DMS153 (cell line): ENCODE data around the gene SBNO2.

Experiments used
- DNase-seq: peaks from one replicate; lab custom pipeline; 2025; lab: John Stamatoyannopoulos, UW

SBNO2 gene, protein sequence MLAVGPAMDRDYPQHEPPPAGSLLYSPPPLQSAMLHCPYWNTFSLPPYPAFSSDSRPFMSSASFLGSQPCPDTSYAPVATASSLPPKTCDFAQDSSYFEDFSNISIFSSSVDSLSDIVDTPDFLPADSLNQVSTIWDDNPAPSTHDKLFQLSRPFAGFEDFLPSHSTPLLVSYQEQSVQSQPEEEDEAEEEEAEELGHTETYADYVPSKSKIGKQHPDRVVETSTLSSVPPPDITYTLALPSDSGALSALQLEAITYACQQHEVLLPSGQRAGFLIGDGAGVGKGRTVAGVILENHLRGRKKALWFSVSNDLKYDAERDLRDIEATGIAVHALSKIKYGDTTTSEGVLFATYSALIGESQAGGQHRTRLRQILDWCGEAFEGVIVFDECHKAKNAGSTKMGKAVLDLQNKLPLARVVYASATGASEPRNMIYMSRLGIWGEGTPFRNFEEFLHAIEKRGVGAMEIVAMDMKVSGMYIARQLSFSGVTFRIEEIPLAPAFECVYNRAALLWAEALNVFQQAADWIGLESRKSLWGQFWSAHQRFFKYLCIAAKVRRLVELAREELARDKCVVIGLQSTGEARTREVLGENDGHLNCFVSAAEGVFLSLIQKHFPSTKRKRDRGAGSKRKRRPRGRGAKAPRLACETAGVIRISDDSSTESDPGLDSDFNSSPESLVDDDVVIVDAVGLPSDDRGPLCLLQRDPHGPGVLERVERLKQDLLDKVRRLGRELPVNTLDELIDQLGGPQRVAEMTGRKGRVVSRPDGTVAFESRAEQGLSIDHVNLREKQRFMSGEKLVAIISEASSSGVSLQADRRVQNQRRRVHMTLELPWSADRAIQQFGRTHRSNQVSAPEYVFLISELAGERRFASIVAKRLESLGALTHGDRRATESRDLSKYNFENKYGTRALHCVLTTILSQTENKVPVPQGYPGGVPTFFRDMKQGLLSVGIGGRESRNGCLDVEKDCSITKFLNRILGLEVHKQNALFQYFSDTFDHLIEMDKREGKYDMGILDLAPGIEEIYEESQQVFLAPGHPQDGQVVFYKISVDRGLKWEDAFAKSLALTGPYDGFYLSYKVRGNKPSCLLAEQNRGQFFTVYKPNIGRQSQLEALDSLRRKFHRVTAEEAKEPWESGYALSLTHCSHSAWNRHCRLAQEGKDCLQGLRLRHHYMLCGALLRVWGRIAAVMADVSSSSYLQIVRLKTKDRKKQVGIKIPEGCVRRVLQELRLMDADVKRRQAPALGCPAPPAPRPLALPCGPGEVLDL (N-terminal part only)

DNA sequence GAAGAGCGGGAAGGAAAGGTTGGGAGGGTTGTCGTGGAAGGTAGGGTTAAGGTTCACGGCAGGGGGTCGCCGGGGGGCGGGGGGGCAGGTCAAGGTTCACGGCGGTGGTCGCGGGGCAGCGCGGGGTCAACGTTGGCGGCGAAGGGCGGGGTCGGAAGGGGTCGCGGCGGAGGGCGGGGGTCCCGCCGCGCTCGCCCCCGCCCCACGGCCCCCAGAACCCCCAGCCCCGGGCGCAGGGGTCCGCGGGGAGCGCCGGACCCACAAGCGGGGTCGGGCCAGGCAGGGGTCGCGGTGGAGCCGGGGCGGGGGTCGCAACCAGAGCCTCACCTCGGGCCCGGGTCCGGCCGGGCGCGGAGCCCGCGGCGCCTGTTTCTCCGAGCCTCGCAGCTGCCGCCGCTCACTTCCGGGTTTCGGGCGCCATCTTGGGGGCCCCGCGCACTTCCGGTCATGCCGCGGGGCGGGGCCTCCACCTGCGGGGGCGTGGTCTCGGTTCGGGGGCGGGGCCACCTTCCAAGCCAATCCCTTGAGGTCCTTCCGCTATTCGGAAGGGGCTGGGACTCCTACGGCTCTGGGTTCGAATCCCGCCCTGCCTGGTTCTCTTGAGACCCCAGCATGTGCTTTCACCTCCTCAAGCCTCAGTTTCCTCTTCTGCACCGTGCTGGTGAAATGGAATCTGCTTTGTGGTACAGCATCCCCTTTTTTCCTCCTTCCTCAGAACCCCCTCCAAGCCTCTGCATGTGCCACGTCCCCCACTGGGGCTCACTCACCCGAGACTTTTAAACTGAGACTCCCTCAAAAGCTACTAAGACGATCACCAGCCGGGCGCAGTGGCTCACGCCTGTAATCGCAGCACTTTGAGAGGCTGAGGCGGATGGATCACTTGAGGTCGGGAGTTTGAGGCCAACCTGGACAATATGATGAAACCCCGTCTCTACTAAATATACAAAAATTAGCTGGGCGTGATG is at the start of gene SBNO2:
Gene SBNO2, minus strand, starts transcription at position 424 of the 965 bp plus-strand sequence. CDS start 19,992 bp downstream, outside the sequence.
- DNase-seq = peak; percentile 34

DNA sequence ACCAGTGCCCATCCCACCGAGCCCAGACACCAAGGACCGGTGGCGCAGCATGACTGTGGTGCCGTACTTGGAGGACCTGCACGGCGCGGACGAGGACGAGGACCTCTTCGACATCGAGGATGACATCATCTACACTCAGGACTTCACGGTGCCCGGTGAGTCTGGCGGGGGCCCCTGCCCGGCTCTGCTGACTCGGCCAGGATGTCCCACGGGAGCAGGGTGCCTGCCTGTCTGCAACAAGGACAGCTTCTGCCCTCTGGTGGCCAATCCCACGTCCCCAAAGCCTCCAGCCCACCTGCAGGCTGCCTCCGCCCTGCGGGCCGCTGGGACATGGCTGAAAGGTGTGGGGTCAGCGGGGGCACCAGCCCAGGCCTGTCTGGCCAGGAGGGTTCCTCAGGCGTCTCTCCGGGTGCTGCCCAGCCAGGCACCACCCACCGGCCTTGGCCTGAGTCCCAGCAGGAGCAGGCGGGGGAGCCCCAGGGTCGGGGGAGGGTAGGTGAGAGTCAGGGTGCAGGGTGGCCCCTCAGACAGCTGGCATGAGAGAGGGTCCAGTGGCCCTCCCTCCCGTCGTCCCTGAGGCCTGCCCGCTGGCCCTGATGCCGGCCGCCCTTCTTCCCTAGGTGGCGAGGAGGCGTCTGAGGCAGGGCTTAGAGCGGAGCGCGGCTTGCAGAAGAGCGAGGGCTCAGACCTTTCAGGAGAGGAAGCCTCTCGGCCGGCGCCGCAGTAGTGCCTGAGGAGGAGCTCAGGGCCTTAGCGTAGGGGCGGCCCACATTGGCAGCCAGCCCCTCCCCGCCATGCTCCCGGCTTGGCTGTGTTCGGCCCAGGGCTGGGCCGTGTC is 49.2 kb upstream of the SBNO2 start:
- no peak for DNase-seq

DNA sequence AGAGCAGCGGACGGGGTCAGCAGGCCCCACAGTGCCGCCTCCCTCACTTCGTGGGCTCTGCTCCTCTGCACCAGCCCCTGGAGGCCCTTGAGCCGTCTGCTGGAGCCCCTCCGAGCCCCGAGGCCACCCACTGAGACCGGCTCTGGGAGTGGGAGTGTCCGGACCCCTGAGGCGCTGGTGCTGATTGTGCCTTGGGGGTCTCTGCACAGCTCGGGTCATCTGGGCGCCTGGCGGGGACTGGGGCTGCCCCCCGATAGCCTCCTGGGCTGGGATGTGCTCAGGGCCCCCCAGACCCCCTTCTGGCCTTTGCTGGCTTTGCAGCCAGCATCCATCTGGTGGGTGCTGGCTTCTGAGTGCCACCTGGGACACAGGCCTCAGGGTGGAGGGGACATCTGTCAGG is 48.3 kb upstream of the SBNO2 start:
- no peak for DNase-seq

DNA sequence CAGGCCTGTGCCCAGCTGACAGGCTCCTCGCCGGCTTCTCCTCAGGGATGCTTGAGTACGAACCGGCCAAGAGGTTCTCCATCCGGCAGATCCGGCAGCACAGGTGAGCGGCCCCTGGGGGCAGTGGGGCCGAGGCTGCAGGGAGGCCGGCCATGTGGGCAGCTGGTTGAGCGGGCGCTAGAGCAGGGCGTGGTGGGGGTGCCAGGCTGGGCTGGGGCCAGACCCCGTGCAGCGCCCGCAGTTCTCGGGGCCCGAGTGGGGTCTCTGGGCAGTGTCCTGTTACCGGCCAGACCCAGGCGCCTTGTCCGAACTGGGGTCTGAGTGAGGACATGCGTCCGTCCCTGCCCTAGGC is 47.8 kb upstream of the SBNO2 start:
- DNase-seq = no peak

DNA sequence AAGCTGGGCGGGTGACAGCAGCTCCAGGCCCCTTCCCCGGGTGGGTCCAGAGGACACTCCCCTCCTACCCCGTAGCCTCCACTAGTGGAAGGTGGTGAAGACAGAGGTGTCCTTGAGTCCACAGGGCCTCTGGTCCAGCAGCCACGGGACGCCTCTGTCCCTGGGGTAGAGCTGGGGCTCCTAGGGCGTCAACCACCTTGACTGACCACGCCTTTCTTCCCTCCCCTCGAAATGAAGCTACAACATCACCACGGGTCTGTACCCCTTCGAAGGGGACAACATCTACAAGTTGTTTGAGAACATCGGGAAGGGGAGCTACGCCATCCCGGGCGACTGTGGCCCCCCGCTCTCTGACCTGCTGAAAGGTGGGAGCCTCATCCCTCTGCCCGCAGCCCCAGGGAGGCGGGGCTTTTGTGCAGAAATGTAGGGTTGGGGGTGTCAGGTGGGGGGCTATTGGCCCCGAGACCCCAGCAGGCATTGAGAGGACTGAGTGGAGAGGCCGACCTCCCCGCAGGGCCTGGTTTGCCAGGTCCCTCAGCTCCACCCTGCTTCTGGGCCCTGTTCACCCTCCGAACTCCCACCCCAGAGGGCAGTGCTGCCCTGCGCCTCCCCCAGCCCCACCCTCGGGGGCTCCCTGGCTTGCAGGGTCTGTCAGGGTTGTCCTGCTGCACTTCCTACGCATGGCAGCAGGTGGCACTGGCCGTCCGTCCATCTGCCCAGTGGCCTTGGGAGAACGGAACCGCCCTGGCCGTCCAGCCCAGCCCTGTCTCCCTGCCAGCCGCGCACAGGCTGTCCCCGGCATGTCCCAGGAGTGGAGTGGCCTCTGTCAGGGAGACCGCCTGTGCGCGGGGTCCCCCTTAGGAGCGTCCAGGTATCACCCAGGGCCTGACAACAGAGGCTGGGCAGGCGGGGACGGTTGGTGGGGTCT is 47.2 kb upstream of the SBNO2 start:
- no peak for DNase-seq

DNA sequence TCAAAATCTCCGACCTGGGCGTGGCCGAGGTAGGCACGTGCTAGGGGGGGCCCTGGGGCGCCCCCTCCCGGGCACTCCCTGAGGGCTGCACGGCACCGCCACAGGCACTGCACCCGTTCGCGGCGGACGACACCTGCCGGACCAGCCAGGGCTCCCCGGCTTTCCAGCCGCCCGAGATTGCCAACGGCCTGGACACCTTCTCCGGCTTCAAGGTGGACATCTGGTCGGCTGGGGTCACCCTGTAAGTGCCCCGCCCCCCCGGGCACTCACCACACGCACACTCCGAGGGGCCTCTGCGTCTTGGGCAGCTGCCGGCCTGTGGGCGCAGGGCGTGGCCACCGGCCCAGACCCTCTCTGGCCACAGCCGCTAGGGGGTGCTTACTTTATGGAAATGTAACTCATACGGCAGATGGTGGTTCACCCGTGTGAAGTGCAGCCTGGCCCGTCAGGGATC is 46.4 kb upstream of the SBNO2 start:
- DNase-seq = no peak

DNA sequence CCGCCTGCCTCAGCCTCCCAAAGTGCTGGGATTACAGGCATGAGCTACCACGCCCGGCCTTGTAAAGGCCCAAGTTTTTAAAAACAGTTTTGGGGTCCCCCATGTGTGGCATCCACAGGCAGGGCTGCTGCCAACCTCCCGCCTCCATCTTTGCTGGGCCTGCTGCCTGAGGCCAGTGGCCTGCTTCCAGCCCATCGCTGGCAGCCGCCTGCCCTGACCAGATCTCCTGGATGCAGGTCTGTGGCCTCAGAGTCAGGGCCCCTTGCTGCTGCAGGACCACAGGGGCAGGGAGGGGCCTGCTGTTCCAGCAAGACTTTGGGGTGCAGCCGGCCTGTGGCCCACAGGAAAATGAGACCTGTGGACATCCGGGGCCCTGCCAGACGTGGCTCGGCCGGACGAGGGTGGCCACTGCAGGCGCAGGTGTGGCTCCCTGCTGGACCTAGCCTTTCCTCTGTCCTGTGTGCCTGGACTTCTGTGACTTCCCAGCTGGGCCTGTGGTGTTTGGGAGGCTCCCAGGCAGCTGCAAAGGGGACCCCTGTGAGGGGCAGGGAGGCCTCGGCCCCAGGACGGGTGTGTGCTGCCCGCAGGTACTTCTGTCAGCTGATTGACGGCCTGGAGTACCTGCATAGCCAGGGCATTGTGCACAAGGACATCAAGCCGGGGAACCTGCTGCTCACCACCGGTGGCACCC is 45.9 kb upstream of the SBNO2 start:
- no peak for DNase-seq

DNA sequence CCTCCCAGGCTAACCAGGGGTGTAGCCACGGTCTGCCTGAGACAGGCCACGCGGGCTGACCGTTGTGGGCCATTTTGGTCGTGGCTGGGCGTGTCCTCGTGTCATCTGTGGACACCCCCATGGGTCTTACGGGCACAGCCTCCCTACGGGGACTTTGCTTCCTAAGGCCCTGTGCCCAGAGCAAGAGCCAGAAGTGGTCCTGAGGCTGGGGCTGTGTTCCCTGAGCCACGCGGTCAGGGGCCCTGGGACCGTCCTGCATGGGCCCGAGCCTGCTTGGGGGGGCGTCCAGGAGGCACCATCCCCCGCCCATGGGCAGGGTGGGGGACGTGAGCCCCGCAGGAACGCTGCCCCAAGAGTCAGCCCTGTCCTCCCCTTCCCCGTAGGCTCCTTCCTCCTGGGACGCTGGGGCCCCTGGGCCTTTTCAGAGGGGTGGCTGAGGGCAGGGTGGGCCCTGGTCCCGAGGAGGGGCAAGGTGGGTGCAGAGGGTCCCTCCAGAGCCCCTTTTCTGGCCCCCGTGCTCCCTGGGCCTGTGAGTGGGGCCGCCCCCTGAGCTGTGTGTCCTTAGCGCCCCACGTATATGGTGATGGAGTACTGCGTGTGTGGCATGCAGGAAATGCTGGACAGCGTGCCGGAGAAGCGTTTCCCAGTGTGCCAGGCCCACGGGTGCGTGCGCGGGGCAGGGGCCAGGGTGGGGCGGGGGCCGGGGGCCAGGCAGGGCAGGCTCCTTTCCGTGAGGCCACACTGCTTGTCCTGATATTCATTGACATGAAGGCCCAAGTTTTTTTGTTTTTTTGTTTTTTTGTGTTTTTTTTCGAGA is 44.9 kb upstream of the SBNO2 start:
- DNase-seq = no peak

DNA sequence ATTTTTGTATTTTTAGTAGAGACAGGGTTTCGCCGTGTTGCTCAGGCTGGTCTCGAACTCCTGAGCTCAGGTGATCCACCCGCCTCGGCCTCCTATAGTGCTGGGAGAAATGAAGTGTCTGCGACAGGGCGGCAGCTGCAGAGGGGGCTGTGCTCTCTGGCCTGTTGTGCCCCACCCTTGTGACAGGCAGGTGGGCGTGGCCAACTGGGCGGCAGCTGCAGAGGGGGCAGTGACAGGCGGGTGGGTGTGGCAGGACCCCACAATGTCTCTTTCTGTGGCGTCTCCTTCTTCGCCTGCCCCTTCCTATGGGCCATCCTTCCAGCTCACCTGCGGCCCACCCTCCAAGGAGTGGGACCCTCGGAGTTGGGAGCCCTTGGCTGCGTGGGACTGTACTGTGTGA is 43.3 kb upstream of the SBNO2 start:
- DNase-seq = no peak

DNA sequence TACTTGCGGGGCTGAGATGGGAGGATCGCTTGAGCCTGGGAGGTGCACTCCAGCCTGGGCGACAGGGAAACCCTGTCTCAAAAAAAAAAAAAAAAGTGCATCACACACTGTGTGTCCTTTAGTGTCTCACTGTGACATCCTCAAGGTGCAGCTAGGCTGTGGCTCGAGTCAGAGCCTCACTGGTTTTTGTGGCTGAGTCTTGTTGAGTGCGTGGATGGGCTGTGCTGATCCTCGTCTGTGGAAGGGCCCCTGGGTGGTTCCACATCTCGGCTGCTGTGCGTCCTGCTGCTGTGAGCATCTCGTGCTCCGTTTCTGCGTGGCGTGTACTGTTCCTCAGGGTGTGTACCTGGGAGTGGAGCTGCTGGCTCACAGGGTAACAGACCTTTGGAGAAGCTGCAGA is 42.7 kb upstream of the SBNO2 start:
- DNase-seq = no peak

DNA sequence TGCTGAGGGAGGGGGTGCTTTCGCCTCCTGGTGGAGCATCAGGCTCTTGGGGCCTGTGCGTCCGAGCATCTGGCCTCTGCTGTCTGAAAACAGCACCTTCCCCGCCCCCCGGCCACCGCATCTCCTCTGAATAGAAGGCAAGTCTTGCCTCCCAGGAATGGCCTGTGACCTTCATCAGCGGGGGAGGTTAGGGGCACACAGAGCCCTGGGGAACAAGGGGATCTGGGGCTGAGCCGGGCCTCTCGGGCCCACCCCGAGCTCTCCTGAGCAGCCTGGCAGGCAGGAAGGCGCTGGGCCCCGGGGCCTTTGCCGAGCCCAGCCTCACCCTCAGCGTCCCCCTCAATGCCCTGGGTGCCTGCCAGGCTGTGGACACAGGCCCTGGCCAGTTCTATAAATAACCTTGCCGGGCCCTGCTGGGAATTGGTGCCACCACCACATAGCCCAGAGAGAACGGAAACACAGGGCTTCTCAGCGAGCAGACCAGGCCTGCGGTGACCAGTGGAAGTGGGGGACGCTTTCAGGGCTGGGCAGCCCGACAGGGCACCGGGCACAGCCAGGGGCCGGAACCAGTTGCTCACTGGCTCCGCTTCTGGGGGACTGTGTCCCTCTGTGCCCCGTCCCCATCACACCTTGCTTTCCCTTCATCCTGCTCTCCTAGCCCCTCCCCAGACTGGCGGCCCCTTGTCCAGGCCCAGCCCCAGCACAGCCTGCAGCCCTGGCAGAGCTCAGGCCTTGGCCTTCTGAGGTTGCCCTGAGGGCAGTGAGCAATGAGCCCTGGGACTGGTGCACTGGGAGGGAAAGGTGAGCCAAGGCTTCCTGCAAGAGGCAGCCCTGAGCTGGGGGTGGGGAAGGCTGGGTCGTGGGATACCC is 41.0 kb upstream of the SBNO2 start:
- DNase-seq = no peak

DNA sequence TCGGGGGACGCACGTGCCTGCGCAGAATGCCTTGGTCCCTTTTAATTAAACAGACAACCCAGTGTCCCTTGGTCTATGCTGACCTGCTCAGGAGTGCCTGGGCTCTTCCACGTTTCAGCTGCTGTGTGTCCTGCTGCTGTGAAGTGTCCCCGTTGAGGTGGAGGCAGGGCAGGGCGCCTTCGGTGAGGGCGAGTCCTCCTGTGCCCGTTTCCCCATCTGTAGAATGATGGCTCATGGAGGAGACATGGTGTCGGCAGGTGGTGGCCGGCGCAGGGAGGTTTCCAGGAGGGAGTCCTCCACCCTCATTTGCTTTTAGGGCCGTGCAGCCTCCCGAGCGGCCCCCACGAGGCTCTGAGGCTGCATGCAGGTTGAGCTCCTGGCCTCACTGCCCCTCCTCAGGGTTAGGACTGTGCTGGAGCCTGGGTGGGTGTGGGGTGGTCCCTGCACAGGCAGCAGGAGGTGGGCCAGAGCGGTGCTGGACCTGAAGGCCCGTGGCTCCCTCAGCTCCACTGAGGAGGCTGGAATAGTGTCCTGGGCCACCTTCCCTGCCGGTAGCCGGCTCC is 40.3 kb upstream of the SBNO2 start:
- no peak for DNase-seq

DNA sequence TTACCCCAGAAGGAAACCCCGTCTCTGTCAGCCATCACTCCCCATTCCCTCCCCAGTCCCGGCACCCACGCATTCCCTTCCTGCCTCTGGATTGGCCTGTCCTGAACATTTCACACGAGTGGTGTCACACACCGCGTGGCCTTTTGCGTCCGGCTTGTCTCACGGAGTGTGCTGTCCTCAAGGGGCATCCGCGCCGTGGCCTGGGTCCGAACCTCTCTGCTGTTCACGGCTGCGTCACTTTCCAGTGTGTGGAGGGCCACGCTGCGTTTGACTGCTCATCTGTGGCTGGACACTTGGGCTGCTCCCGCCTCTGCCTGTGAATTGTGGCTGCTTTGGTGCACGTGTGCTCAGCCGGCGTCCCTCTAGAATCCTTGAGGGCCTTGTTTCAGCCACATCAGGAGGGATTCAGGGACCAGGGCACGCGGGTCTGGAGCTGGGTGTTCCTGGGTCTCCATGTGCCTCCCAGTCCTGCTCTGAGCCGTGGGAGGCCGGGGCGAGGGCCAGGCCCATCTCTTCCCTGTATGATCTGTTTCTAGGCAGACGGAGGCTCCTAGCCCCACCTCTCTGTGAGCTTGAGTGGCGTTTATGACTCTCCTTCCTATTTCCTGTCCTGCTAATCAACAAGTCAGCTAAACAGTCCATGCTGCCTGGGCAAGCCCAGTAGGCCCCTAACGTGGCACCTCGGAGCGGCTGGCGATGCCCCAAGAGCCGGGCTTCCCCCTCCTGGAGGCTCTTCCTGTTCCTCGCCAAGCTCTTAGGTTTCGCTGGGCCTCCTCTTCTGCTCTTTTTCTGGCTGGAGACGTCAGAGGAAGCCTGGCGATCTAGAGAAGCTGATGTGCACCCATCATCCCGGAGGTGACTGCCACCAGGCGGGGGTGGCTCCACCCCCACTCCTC is 39.6 kb upstream of the SBNO2 start:
- DNase-seq = peak; percentile 49

DNA sequence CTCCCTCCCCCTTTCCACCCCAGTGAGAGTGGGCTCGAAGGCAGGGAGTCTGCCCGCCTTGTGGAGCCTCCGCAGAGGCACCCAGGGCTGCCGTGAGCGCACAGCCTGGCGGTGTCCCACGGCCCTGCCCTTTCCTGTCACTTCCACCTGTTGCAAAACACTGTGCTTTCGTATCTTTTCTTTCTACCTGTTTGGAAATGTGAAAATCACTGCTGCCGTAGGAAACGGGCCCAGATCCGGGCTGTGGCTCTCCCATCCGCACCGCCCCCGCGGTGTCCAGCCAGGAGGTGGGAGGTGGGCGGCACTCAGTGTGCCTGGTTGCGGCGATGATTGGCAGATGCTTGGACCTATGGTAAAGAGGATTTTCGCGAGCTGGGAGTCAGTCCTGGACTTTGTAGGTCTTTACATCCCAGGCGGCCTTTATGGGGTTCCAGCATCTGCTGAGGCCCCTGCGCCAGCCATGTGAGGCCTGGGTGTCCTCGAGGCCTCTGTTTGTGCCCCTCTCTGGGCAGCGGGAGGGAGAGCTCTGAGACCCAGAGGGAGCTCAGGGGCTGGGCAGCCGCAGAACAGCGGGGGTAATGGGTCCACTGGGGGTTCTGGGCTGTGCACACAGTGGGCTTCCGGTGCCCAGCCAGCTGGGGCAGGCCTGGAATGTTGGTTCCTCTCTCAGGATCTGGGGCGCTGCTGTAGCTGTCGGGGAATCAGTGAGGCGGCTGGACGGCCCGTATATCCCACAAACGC is 37.6 kb upstream of the SBNO2 start:
- DNase-seq = no peak

DNA sequence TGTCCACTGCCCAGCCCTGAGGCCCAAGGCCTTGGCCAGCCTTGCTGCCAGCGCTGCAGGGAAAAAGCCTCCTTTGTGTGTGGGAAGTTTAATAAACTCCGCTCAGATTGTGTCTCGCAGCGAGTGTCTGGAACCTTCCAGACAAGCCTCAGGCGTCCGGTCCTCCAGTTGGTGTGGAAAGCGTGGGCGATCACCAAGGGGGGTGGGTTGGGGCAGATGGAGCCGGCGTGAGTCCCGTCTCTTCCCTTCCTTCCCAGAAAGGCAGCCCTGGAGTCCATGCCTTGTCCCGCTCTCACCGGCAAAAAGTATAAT is 36.1 kb upstream of the SBNO2 start:
- DNase-seq = no peak
